Globus pallidus (tissue), 1 donor: Measurements from ENCODE around the gene ERCC6.

Experiments
- DNase-seq: peaks from one replicate; pipeline ENCODE4 v3.0.0-alpha.2; 2015; ENCODE audit warnings: low spot score

ERCC6 gene

GRCh38 chr10:49538381-49539319 lies at the start of gene ERCC6:
TSS of gene ERCC6 (minus strand) at chr10:49539121.
- DNase-seq: peak; percentile 97

DNA sequence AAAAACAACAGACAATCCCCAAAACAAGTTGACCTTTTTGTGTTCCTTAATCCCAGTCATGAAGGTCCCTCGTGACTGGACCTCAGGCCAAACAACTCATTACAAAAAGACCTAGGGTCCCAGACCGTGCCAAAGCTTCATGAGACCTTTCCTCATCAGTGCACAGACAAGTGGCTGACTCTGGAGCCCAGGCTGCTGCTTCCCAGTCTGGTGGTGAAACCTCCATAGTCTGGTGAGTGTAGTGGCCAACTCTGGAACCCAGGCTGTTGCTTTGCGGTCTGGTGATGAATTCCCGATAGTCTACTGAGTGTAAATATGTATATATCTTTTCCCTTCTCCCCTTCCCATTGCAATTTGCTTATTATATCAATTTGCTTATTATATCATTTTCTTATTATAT lies 49.1 kb upstream of the ERCC6 start:
- no peak for DNase-seq

GRCh38 chr10:49585387-49585786 lies 46.5 kb upstream of the ERCC6 start:
- no peak for DNase-seq

DNA sequence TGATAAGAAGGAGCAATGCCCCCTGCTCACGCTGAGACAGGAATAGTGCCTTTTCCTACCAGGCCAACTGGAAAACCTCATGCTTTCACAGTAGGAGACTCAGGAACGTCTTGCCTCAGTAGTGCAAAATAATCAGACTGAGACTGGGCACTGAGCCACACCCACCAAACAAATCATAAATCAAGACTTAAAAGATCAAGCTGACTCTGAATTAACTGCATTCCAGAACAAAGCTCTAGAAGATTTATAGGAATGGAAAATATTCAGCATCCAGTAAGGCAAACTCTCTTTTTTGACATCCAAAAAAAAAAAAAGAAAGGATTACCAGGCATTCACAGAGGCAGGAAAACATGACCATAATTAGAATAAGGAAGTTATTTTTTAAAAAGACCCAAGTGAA lies 40.7 kb upstream of the ERCC6 start:
- DNase-seq: no peak

GRCh38 chr10:49578392-49578791 lies 39.5 kb upstream of the ERCC6 start:
- no peak for DNase-seq

- DNase-seq: no peak
These were observed 38.4 kb upstream of the ERCC6 start for GRCh38 chr10:49577182-49577925.

DNA sequence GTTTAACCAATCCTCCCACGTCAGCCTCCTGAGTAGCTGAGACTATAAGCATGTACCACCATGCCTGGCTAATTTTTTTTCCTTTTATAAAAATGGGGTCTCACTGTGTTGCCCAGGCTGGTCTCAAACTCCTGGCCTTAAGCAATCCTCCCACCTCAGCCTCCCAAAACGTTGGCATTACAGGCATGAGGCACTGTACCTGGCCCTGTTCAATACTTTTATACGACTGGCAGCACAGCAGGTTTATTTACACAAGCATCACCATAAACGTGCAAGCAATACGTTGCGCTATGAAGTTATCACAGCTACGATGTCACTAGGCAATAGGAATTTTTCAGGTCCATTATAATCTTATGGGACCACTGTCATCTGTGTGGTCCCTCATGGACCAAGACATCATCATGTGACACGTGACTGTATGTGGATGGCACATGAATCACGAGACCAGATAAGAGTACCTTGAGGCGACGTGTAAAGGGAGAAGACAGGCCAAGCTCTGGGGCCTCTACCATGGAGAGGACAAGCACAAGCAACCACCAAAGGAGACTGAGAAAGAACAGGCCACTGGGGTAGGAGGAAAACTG lies 36.7 kb upstream of the ERCC6 start:
- no peak for DNase-seq

- no peak for DNase-seq
These were observed 33.7 kb upstream of the ERCC6 start for GRCh38 chr10:49572594-49573114.

- DNase-seq: no peak
These were observed 32.5 kb upstream of the ERCC6 start for GRCh38 chr10:49571388-49571787.

- DNase-seq: no peak
These were observed 30.2 kb upstream of the ERCC6 start for GRCh38 chr10:49569031-49569631.

GRCh38 chr10:49568235-49568634 lies 29.3 kb upstream of the ERCC6 start:
- DNase-seq: no peak

GRCh38 chr10:49567810-49568209 lies 28.9 kb upstream of the ERCC6 start:
- no peak for DNase-seq

GRCh38 chr10:49564461-49565009 lies 25.6 kb upstream of the ERCC6 start:
- DNase-seq: no peak

- DNase-seq: no peak
These were observed 24.0 kb upstream of the ERCC6 start for GRCh38 chr10:49562893-49563292.

GRCh38 chr10:49560526-49560925 lies 21.6 kb upstream of the ERCC6 start:
- no peak for DNase-seq

GRCh38 chr10:49559476-49559875 lies 20.6 kb upstream of the ERCC6 start:
- no peak for DNase-seq

DNA sequence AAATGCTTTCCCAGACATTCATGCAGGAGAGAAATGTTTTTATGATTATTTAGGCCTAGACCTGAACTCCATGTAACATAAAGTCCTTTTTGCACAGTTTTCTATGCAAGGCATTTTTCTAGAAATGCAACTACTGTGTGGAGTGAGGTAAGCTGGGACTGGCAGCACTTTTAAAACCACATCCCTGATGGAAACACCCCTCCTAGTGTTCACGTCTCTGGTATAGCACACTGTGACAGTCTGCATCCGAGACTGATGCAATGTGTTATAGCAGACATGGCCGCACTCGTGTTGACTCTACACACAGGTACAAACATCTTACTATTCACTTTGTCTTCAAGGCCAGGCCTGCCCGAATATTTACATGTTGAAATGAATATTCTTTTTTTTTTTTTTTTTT lies 19.3 kb upstream of the ERCC6 start:
- no peak for DNase-seq

- DNase-seq: no peak
These were observed 18.8 kb upstream of the ERCC6 start for GRCh38 chr10:49557681-49558080.

- no peak for DNase-seq
These were observed 17.8 kb upstream of the ERCC6 start for GRCh38 chr10:49556723-49557122.

GRCh38 chr10:49552277-49552676 lies 13.4 kb upstream of the ERCC6 start:
- DNase-seq: no peak

DNA sequence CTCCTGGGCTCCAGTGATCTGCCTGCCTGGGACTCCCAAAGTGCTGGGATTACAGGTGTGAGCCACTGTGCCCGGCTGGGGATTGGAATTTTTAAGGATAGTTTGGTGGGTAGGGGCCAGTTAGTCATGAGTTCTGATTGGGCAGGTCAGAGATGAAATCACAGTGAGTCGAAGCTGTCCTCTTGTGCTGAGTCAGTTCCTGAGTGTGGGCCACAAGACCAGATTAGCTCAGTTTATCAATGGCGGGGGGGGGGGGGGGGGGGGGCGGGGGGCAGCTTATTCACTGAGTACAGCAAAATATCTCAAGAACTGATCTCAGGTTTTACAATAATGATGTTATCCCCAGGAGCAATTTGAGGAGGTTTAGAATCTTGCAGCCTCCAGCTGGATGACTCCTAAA lies 11.6 kb upstream of the ERCC6 start:
- DNase-seq: no peak
